Left cardiac atrium (tissue), 4 donors: ENCODE results near the gene GRIK4. TPM values are rescaled to one million over a fixed set of nuclear protein-coding genes. Genes with fewer than 3 reads are reported as not detected.
"Not testable (repeated sequence)": the region's sequence is repeated elsewhere in the genome, so short reads cannot be mapped to it uniquely, and the experiment has no call there.

Experiments used
- ATAC-seq, 2 donors: fragments of 200-7000 bp; cut with Tn5 transposase; one replicate each; pipeline ENCODE4 v1.9.1; 2020; ENCODE audit warnings: mild to moderate bottlenecking in 2 of 2, moderate library complexity in 2 of 2
- DNase-seq: peaks from one replicate; pipeline ENCODE4 v3.0.0-alpha.2; 2020
- intact Hi-C, 2 donors: fragments of 100-400 bp; cut with DNase I; formaldehyde crosslinking; loops; one replicate each; pipeline versions ENCODE4 v1.14.1 to v1.15.1; 2022 to 2023
- total RNA-seq, 2 donors: library from RNA; stranded (reverse); fragmentation: NEBNext Ultra II Directional; extraction: Animal tissue kit (Norgen Biotek cat#: 25700); gene quantifications; one replicate each; pipeline ENCODE4 v1.2.1, GENCODE V29; 2021
- donor health status: DM: no; HTN: yes; CAD: no.
- donor health status: DM: no; HTN: yes; CAD: no; lungs with severe emphysema.
- donor health status: DM: yes; HTN: yes; CAD: no.
- donor health status: Dilated cardiomyopathy.

Gene GRIK4
- total RNA-seq, 2 donors from 2014 or later: 0.35 to 0.55 TPM

GRCh38 chr11:120995184-120995583, 483.6 kb downstream of the GRIK4 start:
- ATAC-seq: no peak
- intact Hi-C loops: no loop called here

GRCh38 chr11:120996973-120997372, 485.4 kb downstream of the GRIK4 start:
- intact Hi-C loops: no loop called here
- ATAC-seq: no peak
- no peak for DNase-seq

More at GRCh38 chr11:120995184-120995583, 483.6 kb downstream of the GRIK4 start:
- no peak for DNase-seq

DNA sequence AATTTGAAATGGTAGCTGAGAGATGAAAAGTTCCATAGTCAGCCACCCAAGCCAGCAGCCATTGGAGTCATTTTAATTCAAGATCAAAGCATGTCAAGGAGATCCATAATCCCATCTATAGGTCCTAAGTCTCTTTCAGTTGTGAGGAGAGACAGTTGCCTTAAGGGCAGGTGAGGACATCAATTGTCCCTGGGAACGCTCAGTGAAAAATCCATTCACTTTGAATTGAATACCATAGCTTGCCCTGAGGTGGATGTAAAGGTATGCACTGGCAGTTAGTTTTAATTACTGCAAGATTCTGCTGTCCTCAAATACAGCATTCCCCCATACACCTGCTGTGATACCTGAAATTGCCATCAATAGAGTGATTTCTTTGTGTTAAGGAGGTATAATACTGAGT, 487.0 kb downstream of the GRIK4 start:
- ATAC-seq (no peak), DNase-seq (no peak)
- intact Hi-C loops: no loop called here

DNA sequence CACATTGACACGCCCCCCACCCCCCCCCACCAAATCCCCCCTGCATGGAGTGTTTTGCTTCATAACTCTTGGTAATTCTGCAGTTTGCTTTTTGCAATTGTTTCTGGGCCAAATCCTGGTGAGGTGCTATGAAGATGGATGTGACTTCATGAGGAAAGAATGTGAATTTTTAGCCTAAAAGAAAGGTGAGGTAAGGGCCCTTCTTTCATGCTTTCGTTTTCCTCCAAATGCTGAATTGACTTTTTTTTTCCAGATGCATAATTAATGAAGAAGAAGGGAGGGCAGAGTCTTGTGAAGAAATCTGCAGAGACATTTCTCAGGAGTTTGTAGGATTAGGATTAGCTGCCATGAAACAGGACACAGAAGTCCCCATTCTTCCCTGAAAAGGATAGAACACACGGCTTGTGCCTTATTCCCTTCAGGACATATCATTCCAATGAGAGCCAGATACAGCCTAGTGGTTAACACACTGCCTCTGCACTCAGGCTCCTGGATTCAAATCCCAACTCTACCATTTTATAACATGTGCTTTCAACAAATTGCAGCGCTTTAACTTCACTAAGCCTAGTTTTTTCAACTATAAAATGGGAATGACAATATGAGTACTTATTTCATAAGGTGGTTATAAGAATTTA, 492.8 kb downstream of the GRIK4 start:
- ATAC-seq (no peak), DNase-seq (no peak)
- intact Hi-C loops: no loop called here

GRCh38 chr11:121006922-121007321, 495.4 kb downstream of the GRIK4 start:
- intact Hi-C loops: no loop called here
- no peak for ATAC-seq

DNA sequence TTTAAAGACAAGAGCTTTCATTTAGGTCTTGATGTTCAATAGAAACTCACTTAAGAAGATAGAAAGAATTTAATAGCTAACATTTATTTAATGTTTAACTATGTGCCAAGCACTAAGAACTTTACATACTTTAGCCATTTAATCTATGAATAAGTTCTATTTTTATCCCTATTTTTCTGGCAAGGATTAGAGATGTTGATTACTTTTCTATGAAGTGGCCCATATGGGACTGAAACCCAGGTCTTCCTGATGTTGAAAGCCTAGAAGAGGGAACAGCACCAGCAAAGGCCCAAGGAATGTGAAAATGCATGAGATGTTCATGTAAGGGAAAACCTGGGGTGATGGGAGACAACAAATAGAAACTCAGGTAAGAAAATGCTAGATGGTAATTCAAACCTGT, 497.0 kb downstream of the GRIK4 start:
- intact Hi-C loops: no loop called here
- ATAC-seq (no peak), DNase-seq (no peak)

More at GRCh38 chr11:121006922-121007321, 495.4 kb downstream of the GRIK4 start:
- no peak for DNase-seq

GRCh38 chr11:121012091-121012490, 500.5 kb downstream of the GRIK4 start:
- intact Hi-C loops: no loop called here
- ATAC-seq: no peak

DNA sequence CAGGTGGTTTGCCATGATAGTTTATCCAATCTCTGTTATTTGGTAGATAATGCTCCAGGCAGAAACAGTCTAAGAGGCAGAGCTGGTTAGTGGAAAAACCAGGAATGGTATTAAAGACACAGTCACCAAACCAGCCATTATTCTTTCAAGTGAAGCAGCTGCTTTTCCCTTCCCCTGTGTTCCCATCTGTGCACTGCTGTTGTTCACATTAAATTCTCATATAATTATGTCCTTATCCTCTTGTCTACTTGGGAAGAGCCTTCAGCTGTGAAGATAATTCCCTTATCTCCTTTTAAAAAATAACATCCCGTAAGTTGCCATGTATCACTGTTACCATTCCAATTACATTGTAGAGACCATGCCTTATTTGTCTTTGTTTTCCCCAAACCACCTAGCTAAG, 507.2 kb downstream of the GRIK4 start:
- no peak for ATAC-seq
- DNase-seq: no peak
- intact Hi-C loops: no loop called here

More at GRCh38 chr11:121012091-121012490, 500.5 kb downstream of the GRIK4 start:
- DNase-seq: no peak

- intact Hi-C loops, DNase-seq, ATAC-seq: not testable (repeated sequence)
These were observed 510.2 kb downstream of the GRIK4 start for GRCh38 chr11:121021718-121022117.

GRCh38 chr11:121023848-121024751, 512.6 kb downstream of the GRIK4 start, which contains the start of gene TBCEL:
Gene TBCEL, plus strand, starts transcription at chr11:121024102. Its CDS starts 21,589 bp downstream, at chr11:121045691.
- intact Hi-C loops: no loop called here
- DNase-seq (peak; percentile 93), ATAC-seq (peak; percentile 95 to 97)

GRCh38 chr11:121024989-121025388, 513.4 kb downstream of the GRIK4 start:
- peak; percentile 65 to 83 for ATAC-seq

DNA sequence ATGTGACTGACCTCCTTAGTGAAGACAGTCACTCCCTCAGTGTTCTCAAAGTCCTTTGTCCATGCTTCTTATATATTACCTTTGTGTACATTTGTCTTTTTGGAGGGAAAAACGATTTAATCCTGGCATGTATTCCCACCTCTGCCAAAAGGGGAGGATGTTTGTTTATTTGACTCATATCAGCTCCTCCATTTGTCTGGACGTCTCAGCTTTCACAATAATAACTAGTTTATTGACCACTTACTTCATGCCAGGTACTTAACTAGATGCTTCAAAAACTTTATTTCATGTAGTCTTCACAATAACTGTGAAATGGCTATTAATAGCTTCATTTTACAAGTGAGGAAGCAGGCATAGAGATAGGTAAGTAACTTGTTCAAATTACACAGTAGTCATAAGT, 517.6 kb downstream of the GRIK4 start:
- ATAC-seq: no peak
- intact Hi-C loops: no loop called here

More at GRCh38 chr11:121024989-121025388, 513.4 kb downstream of the GRIK4 start:
- intact Hi-C loops: no loop called here
- peak; percentile 24 for DNase-seq

DNA sequence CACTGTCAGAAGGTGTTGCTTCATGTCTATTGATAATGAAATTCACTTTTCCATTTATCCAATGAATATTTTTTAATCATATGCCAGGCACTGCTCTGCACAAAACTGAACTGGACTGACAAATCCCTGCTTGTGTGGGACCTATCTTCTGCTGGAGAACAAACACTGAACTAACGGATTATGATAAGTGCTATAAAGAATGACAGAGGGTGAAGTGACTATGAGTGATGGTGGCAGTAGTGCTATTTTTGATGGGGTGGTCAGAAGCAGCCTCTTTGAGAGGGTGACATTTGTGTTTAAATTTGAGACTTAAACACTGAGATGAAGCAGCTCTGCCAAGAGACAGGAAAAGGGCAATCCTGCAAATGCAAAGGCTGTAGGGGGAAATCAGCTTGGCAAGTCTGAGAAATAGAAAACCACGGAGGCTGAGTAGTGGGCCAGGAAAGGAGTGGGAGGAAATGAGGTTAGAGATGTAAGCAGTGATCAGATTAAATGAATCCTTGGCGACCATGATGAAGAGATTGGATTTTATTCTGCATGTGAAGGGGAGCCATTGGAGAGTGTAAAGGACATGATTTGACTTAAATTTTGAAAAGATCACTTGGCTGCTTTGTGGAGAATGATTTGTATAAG, 518.4 kb downstream of the GRIK4 start:
- DNase-seq (no peak), ATAC-seq (peak; percentile 39 to 83)
- intact Hi-C loops: no loop called here

More for the DNA sequence above, 517.6 kb downstream of the GRIK4 start:
- DNase-seq: no peak

DNA sequence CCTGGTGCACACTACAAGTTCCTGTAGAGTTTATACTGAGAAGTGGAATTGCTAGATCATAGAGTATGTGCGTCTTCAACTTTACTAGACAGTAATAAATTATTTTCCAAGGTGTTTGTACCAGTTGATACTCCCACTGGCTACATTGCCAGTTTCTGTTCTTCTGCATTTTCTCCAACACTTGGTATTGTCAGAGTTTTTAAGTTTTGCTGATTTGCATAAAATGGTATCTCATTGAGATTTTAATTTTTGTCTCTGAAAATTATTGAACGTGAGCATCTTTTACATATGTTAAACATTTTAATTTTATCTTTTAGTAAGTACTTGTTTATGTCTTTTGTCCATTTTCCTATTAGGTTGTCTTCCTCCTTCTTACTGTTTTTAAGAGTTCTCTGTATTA, 519.6 kb downstream of the GRIK4 start:
- intact Hi-C loops: no loop called here
- ATAC-seq (no peak), DNase-seq (no peak)

GRCh38 chr11:121031648-121032047, 520.1 kb downstream of the GRIK4 start:
- ATAC-seq, DNase-seq, intact Hi-C loops: not testable (repeated sequence)

- ATAC-seq: no peak
- intact Hi-C loops: no loop called here
- no peak for DNase-seq
These were observed 521.0 kb downstream of the GRIK4 start for GRCh38 chr11:121032546-121032945.

- ATAC-seq (no peak), DNase-seq (no peak)
- intact Hi-C loops: no loop called here
These were observed 522.1 kb downstream of the GRIK4 start for GRCh38 chr11:121033635-121034034.

GRCh38 chr11:121035169-121035755, 523.7 kb downstream of the GRIK4 start:
- no peak for DNase-seq
- ATAC-seq: no peak
- intact Hi-C loops: no loop called here

- intact Hi-C loops: no loop called here
- DNase-seq: no peak
- ATAC-seq: no peak
These were observed 524.2 kb downstream of the GRIK4 start for GRCh38 chr11:121035780-121036179.
